ENCODE measurements around the gene DTNB.

- TF ChIP-seq CTCF (IDR thresholded peaks at IDR 0.05; ENCODE audit: insufficient read depth, low read length), result no peak
- TF ChIP-seq POLR2AphosphoS5 (IDR thresholded peaks at IDR 0.05; ENCODE audit: low read depth), result no peak
- TF ChIP-seq GABPA (IDR thresholded peaks at IDR 0.05; ENCODE audit: low read depth), result no peak
- TF ChIP-seq, protein P1, sequence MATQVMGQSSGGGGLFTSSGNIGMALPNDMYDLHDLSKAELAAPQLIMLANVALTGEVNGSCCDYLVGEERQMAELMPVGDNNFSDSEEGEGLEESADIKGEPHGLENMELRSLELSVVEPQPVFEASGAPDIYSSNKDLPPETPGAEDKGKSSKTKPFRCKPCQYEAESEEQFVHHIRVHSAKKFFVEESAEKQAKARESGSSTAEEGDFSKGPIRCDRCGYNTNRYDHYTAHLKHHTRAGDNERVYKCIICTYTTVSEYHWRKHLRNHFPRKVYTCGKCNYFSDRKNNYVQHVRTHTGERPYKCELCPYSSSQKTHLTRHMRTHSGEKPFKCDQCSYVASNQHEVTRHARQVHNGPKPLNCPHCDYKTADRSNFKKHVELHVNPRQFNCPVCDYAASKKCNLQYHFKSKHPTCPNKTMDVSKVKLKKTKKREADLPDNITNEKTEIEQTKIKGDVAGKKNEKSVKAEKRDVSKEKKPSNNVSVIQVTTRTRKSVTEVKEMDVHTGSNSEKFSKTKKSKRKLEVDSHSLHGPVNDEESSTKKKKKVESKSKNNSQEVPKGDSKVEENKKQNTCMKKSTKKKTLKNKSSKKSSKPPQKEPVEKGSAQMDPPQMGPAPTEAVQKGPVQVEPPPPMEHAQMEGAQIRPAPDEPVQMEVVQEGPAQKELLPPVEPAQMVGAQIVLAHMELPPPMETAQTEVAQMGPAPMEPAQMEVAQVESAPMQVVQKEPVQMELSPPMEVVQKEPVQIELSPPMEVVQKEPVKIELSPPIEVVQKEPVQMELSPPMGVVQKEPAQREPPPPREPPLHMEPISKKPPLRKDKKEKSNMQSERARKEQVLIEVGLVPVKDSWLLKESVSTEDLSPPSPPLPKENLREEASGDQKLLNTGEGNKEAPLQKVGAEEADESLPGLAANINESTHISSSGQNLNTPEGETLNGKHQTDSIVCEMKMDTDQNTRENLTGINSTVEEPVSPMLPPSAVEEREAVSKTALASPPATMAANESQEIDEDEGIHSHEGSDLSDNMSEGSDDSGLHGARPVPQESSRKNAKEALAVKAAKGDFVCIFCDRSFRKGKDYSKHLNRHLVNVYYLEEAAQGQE (IDR thresholded peaks at IDR 0.05; ENCODE audit: insufficient replicate concordance, low read depth), result no peak
These were observed 39.1 kb upstream of the DTNB start for GRCh38 chr2:25712455-25712854.
